Endodermal cell (in vitro differentiated cells): ENCODE results near the gene TECR. TPM values are rescaled to one million over a fixed set of nuclear protein-coding genes. Genes with fewer than 3 reads are reported as not detected.

Experiments used
- DNase-seq: peaks from one replicate; pipeline ENCODE4 v3.0.0-alpha.2; 2017
- H3K27ac ChIP-seq: 2 replicates; pipeline ENCODE4 v1.5.1; 2013; ENCODE audit warnings: mild to moderate bottlenecking, low read depth, low read length, moderate library complexity
- H3K27me3 ChIP-seq: 2 replicates; pipeline ENCODE4 v1.6.1; 2013; ENCODE audit warnings: mild to moderate bottlenecking, low read length, moderate library complexity; ENCODE audit not compliant: insufficient read depth, control insufficient read depth, poor library complexity, severe bottlenecking
- H3K36me3 ChIP-seq: 2 replicates; pipeline ENCODE4 v1.7.0; 2013; ENCODE audit warnings: mild to moderate bottlenecking, low read length, moderate library complexity; ENCODE audit not compliant: control insufficient read depth, insufficient read depth
- H3K4me1 ChIP-seq: one replicate; pipeline ENCODE4 v1.7.0; 2013; ENCODE audit warnings: low read length; ENCODE audit not compliant: control insufficient read depth, insufficient read depth
- H3K4me3 ChIP-seq: 2 replicates; pipeline ENCODE4 v1.5.1; 2013; ENCODE audit warnings: mild to moderate bottlenecking, low read length, moderate library complexity
- H3K9ac ChIP-seq: 2 replicates; pipeline ENCODE4 v1.6.1; 2013; ENCODE audit warnings: mild to moderate bottlenecking, low read length, moderate library complexity; ENCODE audit not compliant: poor library complexity, severe bottlenecking; ENCODE audit errors: extremely low read depth
- H3K9me3 ChIP-seq: 2 replicates; pipeline ENCODE4 v1.6.1; 2013; ENCODE audit warnings: mild to moderate bottlenecking, low read length, moderate library complexity; ENCODE audit not compliant: control insufficient read depth
- H3K27ac Mint-ChIP-seq: 2 replicates; pipeline ENCODE4 v1.8.0; 2020; ENCODE audit warnings: mixed read lengths
- H3K27me3 Mint-ChIP-seq: 2 replicates; pipeline ENCODE4 v1.8.0; 2021; ENCODE audit warnings: mild to moderate bottlenecking, mixed read lengths; ENCODE audit not compliant: insufficient read depth
- H3K36me3 Mint-ChIP-seq: 2 replicates; pipeline ENCODE4 v1.8.0; 2020; ENCODE audit warnings: low read depth, mixed read lengths
- H3K4me1 Mint-ChIP-seq: 2 replicates; pipeline ENCODE4 v1.8.0; 2020; ENCODE audit warnings: mixed read lengths
- H3K4me3 Mint-ChIP-seq: 2 replicates; pipeline ENCODE4 v1.8.0; 2020; ENCODE audit warnings: mild to moderate bottlenecking, moderate library complexity, mixed read lengths
- H3K9me3 Mint-ChIP-seq: 2 replicates; pipeline ENCODE4 v1.8.0; 2020; ENCODE audit warnings: mild to moderate bottlenecking, mixed read lengths
- CTCF ChIP-seq: fragments of 200-600 bp; sonication (generic); conservative IDR thresholded peaks from 2 replicates; pipeline ENCODE4 v1.5.0; 2021; ENCODE audit warnings: antibody characterized with exemption, mild to moderate bottlenecking
- WGBS, 2 experiments: methylation state at CpG; one replicate each; pipeline versions ENCODE4 v1.1.5 to v1.1.7; 2013; ENCODE audit warnings: missing lambda C conversion rate in 2 of 2, mixed read lengths in 1 of 2; ENCODE audit not compliant: insufficient coverage in 1 of 2, insufficient read length in 1 of 2; 5-methylcytosine and 5-hydroxymethylcytosine counted together
- total RNA-seq, 2 donors: library from RNA; stranded (reverse); fragmentation: NEBNext Ultra II Directional in 1 of 2; extraction: Animal tissue kit (Norgen Biotek cat#: 25700) in 1 of 2; gene quantifications; 2 replicates in 1 of 2; 3 replicates in 1 of 2; pipeline ENCODE4 v1.2.1, GENCODE V29; 2021

Gene TECR
- total RNA-seq, 2 donors from 2014 or later: 127 to 140 TPM

GRCh38 chr19:14505488-14506239 is 23.7 kb upstream of the TECR start:
- Mint-ChIP-seq H3K4me3 (no peak overlapping the region), H3K27ac (peak overlapping the region; percentile 64), H3K27me3 (peaks cover 10% of the 10 kb centered on the region), H3K9me3 (no peaks in the 10 kb centered on the region), H3K36me3 (no peaks in the 10 kb centered on the region), H3K4me1 (peaks cover 3% of the 10 kb centered on the region)
- H3K27ac ChIP-seq: no peak overlapping the region
- H3K9ac ChIP-seq: no peak overlapping the region
- no peak overlapping the region for H3K4me3 ChIP-seq
- DNase-seq: peak; percentile 95
- H3K27me3 ChIP-seq: no peaks in the 10 kb centered on the region
- TF ChIP-seq CTCF: peak; percentile 92
- no peaks in the 10 kb centered on the region for H3K9me3 ChIP-seq
- no peaks in the 10 kb centered on the region for H3K36me3 ChIP-seq
- no peaks in the 10 kb centered on the region for H3K4me1 ChIP-seq
- 42 to 49% methylated on average over 3 to 18 of the region's 19 CpGs for WGBS, 2 experiments

- Histone ChIP-seq H3K9ac (no peak overlapping the region), H3K36me3 (peaks cover under 1% of the 10 kb centered on the region), H3K9me3 (no peaks in the 10 kb centered on the region), H3K4me3 (no peak overlapping the region), H3K27ac (no peak overlapping the region), H3K27me3 (no peaks in the 10 kb centered on the region), H3K4me1 (no peaks in the 10 kb centered on the region)
- Mint-ChIP-seq H3K4me3 (no peak overlapping the region), H3K27me3 (peaks cover 7% of the 10 kb centered on the region), H3K36me3 (no peaks in the 10 kb centered on the region), H3K4me1 (peaks cover 3% of the 10 kb centered on the region), H3K9me3 (no peaks in the 10 kb centered on the region), H3K27ac (no peak overlapping the region)
- DNase-seq: no peak
- TF ChIP-seq CTCF: no peak
- 88 to 92% methylated on average over 5 to 12 of the region's 12 CpGs for WGBS, 2 experiments
These were observed 21.5 kb upstream of the TECR start for GRCh38 chr19:14507704-14508542.

- H3K27me3 Mint-ChIP-seq: no peaks in the 10 kb centered on the region
- no peaks in the 10 kb centered on the region for H3K27me3 ChIP-seq
- no peak overlapping the region for H3K27ac Mint-ChIP-seq
- peaks cover 12% of the 10 kb centered on the region for H3K36me3 Mint-ChIP-seq
- 85 to 90% methylated on average over 14 to 21 of the region's 22 CpGs for WGBS, 2 experiments
- H3K4me1 ChIP-seq: peaks cover 2% of the 10 kb centered on the region
- peaks cover 25% of the 10 kb centered on the region for H3K36me3 ChIP-seq
- no peak overlapping the region for H3K27ac ChIP-seq
- no peak for DNase-seq
- H3K4me3 Mint-ChIP-seq: no peak overlapping the region
- peaks cover 13% of the 10 kb centered on the region for H3K4me1 Mint-ChIP-seq
- H3K4me3 ChIP-seq: no peak overlapping the region
- H3K9me3 Mint-ChIP-seq: no peaks in the 10 kb centered on the region
- no peak overlapping the region for H3K9ac ChIP-seq
- no peak for TF ChIP-seq CTCF
- no peaks in the 10 kb centered on the region for H3K9me3 ChIP-seq
These were observed 18.8 kb upstream of the TECR start for GRCh38 chr19:14510311-14511228.
